Measurements from ENCODE around the gene LRCH3. TPM values are rescaled to one million over a fixed set of nuclear protein-coding genes. Genes with fewer than 3 reads are reported as not detected.

Gene LRCH3
- total RNA-seq, 1 experiment from 2014 or later: 56.4 TPM

DNA sequence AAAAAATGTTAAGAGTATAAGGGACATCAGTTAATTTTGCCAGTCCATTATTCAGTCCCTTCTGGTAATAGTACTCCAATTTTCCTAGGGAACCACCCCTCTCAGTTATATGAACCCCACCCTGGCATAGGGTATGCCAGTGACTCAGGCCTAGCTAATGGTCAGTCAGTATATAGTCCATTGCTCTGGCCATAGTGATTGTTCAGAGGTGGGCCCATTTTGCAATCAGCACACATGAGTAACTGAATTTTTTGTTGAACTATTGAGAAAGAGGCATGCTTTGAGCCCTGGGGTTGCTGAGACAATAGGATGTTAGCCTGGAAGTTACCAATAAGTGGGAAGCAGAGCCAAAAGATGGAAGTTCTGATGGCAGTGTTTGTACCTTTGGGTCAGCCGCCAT is 4.1 kb downstream of the LRCH3 start:
- H3K4me1 ChIP-seq (ENCODE audit: insufficient read depth, low read length): no peaks in the 10 kb centered on the region
- no peak overlapping the region for H3K18ac ChIP-seq (ENCODE audit: insufficient read length, low read depth, low read length)
- no peak overlapping the region for H2BK120ac ChIP-seq (ENCODE audit: low read depth, low read length, poor library complexity, severe bottlenecking)
- peaks cover 20% of the 10 kb centered on the region for H3K79me1 ChIP-seq (ENCODE audit: insufficient read depth, low read depth, low read length, poor library complexity, severe bottlenecking)
- H3K56ac ChIP-seq (ENCODE audit: insufficient read length, low read depth, low read length): no peak overlapping the region
- peaks cover 30% of the 10 kb centered on the region; the same call in 1 of the 2 replicates for H3K79me2 ChIP-seq (ENCODE audit: insufficient read depth, low read length)
- H3K27me3 ChIP-seq (ENCODE audit: insufficient read depth, low read length): no peaks in the 10 kb centered on the region
- H4K91ac ChIP-seq (ENCODE audit: insufficient read length, low read depth, low read length): no peak overlapping the region
- H3K9me3 ChIP-seq (ENCODE audit: control insufficient read depth, low read depth, low read length): no peaks in the 10 kb centered on the region
- H3K14ac ChIP-seq (ENCODE audit: insufficient read depth, low read length): no peak overlapping the region
- no CpG with 5 or more reads among the region's 1 CpG for WGBS (ENCODE audit: extremely low coverage, insufficient read length, low lambda C conversion rate)
- H3K23ac ChIP-seq (ENCODE audit: insufficient read length, low read depth, low read length): no peak overlapping the region
- no peak overlapping the region for H2AFZ ChIP-seq (ENCODE audit: low read length)
- H3K4me2 ChIP-seq (ENCODE audit: insufficient read depth, insufficient read length, low read length): no peak overlapping the region
- Mint-ChIP-seq H3K36me3 (ENCODE audit: insufficient read depth in 1 of 3, low read depth in 3 of 3) (0 out of 7 replicates have a peak, but pooled peaks cover 0 to under 1% (median 0%) of the 10 kb centered on the region in 3 experiments), H3K4me3 (no peak overlapping the region), H3K9me3 (peaks cover 0 to 2% of the 10 kb centered on the region in 2 experiments; a peak in 2 of 5 replicates), H3K27me3 (ENCODE audit: low read depth) (no peaks in the 10 kb centered on the region; the same call in 1 of the 2 replicates), H3K27ac (no peak overlapping the region; a peak in 3 of 7 replicates), H3K4me1 (peaks cover 13 to 19% of the 10 kb centered on the region in 2 experiments)
- H2AK5ac ChIP-seq (ENCODE audit: insufficient read length, low read length): no peak overlapping the region
- H3K4ac ChIP-seq (ENCODE audit: low read depth, low read length): no peak overlapping the region
- H3K27ac ChIP-seq (ENCODE audit: insufficient read length, low read depth, low read length): no peak overlapping the region
- H4K8ac ChIP-seq (replicated peaks; ENCODE audit: insufficient read length, low read depth, low read length): no peak overlapping the region
- no peak overlapping the region for H2BK5ac ChIP-seq (ENCODE audit: insufficient read length, low read length)
- no peak overlapping the region for H2BK12ac ChIP-seq (ENCODE audit: insufficient read length, low read depth, low read length)
- no peak overlapping the region for H3T11ph ChIP-seq (ENCODE audit: low read length)
- no peaks in the 10 kb centered on the region for H4K20me1 ChIP-seq (ENCODE audit: control insufficient read depth, insufficient read depth, insufficient read length)
- TF ChIP-seq, protein P1, sequence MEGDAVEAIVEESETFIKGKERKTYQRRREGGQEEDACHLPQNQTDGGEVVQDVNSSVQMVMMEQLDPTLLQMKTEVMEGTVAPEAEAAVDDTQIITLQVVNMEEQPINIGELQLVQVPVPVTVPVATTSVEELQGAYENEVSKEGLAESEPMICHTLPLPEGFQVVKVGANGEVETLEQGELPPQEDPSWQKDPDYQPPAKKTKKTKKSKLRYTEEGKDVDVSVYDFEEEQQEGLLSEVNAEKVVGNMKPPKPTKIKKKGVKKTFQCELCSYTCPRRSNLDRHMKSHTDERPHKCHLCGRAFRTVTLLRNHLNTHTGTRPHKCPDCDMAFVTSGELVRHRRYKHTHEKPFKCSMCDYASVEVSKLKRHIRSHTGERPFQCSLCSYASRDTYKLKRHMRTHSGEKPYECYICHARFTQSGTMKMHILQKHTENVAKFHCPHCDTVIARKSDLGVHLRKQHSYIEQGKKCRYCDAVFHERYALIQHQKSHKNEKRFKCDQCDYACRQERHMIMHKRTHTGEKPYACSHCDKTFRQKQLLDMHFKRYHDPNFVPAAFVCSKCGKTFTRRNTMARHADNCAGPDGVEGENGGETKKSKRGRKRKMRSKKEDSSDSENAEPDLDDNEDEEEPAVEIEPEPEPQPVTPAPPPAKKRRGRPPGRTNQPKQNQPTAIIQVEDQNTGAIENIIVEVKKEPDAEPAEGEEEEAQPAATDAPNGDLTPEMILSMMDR (conservative IDR thresholded peaks at IDR 0.05): no peak
- H2BK15ac ChIP-seq (ENCODE audit: low read depth, low read length): no peak overlapping the region
- no peak overlapping the region for H2BK20ac ChIP-seq (ENCODE audit: low read depth, low read length, poor library complexity, severe bottlenecking)
- H3K9ac ChIP-seq (ENCODE audit: extremely low read depth, insufficient read length, low read length): no peak overlapping the region
- DNase-seq: no peak
- H4K5ac ChIP-seq (ENCODE audit: insufficient read length, low read depth, low read length): no peak overlapping the region
- H3K23me2 ChIP-seq (ENCODE audit: insufficient read length, low read depth, low read length, poor library complexity, severe bottlenecking): peaks cover 8% of the 10 kb centered on the region
